SU-DHL-6 (cell line): ENCODE measurements around the gene MYO15B.

ENCODE experiments used
- H2AFZ ChIP-seq: fragments of 200-600 bp; sonication (generic); 2 replicates; pipeline ENCODE4 v1.6.1; 2014; ENCODE audit warnings: low read depth, mild to moderate bottlenecking, moderate library complexity, mixed read lengths, antibody characterized with exemption, low read length; ENCODE audit not compliant: severe bottlenecking
- H3F3A ChIP-seq: fragments of 200-600 bp; shearing (Covaris generic); 2 replicates; pipeline ENCODE4 v1.6.0; 2016; ENCODE audit warnings: antibody characterized with exemption, mild to moderate bottlenecking; ENCODE audit not compliant: insufficient read depth
- H3K27ac ChIP-seq: fragments of 200-600 bp; sonication (generic); 2 replicates; pipeline ENCODE4 v1.5.1; 2016; ENCODE audit warnings: low read depth, mild to moderate bottlenecking, low read length, moderate library complexity, mixed read lengths
- H3K27me3 ChIP-seq: fragments of 200-600 bp; sonication (generic), shearing (Covaris generic); 2 replicates; pipeline ENCODE4 v1.6.0; 2014; ENCODE audit warnings: mild to moderate bottlenecking, low read length
- H3K36me3 ChIP-seq: fragments of 200-600 bp; sonication (generic); 2 replicates; pipeline ENCODE4 v1.6.1; 2014; ENCODE audit warnings: mild to moderate bottlenecking, low read length, mixed read lengths
- H3K4me2 ChIP-seq: fragments of 300-600, 200-600 bp; shearing (Covaris generic), sonication (generic); 2 replicates; pipeline ENCODE4 v1.6.0; 2014; ENCODE audit warnings: low read length, low read depth, mild to moderate bottlenecking; ENCODE audit not compliant: poor library complexity, severe bottlenecking
- H3K4me3 ChIP-seq: fragments of 200-600 bp; sonication (generic); 2 replicates; pipeline ENCODE4 v1.5.1; 2014; ENCODE audit warnings: antibody characterized with exemption, low read length, mild to moderate bottlenecking, mixed read lengths; ENCODE audit not compliant: insufficient read depth, poor library complexity, severe bottlenecking
- H3K79me2 ChIP-seq: fragments of 200-600 bp; sonication (generic); 2 replicates; pipeline ENCODE4 v1.6.1; 2014; ENCODE audit warnings: mild to moderate bottlenecking, low read length, moderate library complexity; ENCODE audit not compliant: insufficient read depth
- H3K9ac ChIP-seq: fragments of 200-600 bp; sonication (generic); 2 replicates; pipeline ENCODE4 v1.7.0; 2014; ENCODE audit warnings: mild to moderate bottlenecking, low read length
- H3K9me2 ChIP-seq: fragments of 200-600 bp; sonication (generic); replicated peaks from 2 replicates; pipeline ENCODE4 v1.6.1; 2014; ENCODE audit warnings: low read length; ENCODE audit not compliant: insufficient read depth
- H3K9me3 ChIP-seq: fragments of 200-600 bp; sonication (generic); 2 replicates; pipeline ENCODE4 v1.6.1; 2014; ENCODE audit warnings: low read length, mixed read lengths; ENCODE audit not compliant: insufficient read depth
- H4K20me1 ChIP-seq: fragments of 200-600 bp; sonication (generic); 2 replicates; pipeline ENCODE4 v1.6.1; 2014; ENCODE audit warnings: low read depth, mild to moderate bottlenecking, antibody characterized with exemption, low read length, moderate library complexity, mixed read lengths
- CTCF ChIP-seq: fragments of 200-600 bp; sonication (generic); IDR thresholded peaks from one replicate; pipeline ENCODE4 v1.5.1; 2017; ENCODE audit warnings: antibody characterized with exemption, mild to moderate bottlenecking, low read length, moderate library complexity; ENCODE audit not compliant: insufficient read depth, poor library complexity, severe bottlenecking
- EZH2phosphoT487 ChIP-seq: fragments of 200-600 bp; sonication (generic), shearing (Covaris generic); conservative IDR thresholded peaks from 2 replicates; pipeline ENCODE4 v1.6.1; 2018; ENCODE audit warnings: mild to moderate bottlenecking, antibody characterized with exemption, low read length, moderate library complexity, mixed read lengths

The MYO15B gene

DNA sequence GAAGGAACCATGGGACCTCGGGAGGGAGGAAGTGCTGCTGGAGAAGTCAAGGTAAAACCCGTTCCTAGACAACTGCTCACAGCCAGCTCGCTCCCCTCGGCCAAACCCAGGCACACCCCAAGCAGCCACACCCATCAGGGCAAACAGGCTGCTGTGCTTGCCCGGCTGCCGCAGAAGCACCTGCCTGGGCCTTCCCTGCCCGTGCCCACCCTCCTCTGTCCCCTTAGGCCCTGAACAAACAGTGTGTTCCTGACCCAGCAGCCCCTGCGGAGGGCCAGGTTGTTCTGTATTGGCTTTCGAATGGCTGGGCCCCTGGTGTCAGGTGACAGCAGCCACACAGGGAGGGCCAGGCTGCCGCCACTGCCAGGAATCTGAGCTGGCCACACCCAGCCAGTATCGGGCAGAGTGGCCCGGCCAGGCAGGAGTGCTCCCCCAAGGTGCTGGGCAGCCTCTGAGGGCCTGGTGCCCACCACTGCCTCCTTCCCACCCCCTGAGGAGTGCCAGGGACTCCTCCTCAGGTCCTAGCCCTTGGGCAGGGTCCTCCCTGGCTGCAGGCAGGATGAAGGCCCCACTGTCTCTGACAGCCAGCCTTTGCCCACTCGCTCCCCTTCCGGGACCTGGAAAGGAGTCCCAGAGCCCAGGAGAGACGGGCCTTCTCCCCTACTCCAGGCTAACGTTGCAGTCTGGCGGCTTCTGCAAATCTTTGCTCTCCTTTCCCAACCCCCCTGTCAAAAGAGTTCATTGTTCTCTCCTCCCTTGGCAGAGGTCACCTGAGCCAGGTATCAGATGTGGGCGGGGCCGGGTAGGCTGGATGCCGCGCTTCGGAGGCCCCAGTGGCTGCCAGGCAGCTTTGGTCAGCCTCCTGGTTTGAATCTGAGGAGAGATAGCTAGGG, 38.1 kb upstream of the MYO15B start:
- H3K79me2 ChIP-seq = no peaks in the 10 kb centered on the region
- H3K36me3 ChIP-seq = no peaks in the 10 kb centered on the region
- no peak overlapping the region for H3K9ac ChIP-seq

DNA sequence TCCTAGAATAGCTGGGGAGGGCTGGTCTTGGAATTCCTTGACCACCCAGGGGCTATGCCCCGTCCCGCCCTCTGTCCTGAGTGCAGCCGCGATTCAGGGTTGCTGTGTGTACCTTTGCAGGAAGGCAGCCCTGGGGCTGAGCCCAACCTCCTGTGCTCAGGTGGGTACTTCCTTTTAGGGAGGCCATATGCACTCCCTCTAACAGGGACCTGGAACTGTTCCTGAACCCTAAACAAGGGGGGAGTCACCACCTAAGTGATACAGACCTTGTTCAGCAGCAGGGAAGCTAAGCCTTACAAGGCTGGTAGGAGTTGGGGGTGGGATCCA, 37.5 kb upstream of the MYO15B start:
- no peak overlapping the region for H3K4me2 ChIP-seq

More for the DNA sequence above, 38.1 kb upstream of the MYO15B start:
- no peak for TF ChIP-seq EZH2phosphoT487
- TF ChIP-seq CTCF = no peak
- Histone ChIP-seq H3K9me2 (no peaks in the 10 kb centered on the region), H2AFZ (no peak overlapping the region), H3K9me3 (no peaks in the 10 kb centered on the region), H3K4me3 (no peak overlapping the region), H3K4me2 (no peak overlapping the region), H3K27me3 (no peaks in the 10 kb centered on the region), H4K20me1 (no peaks in the 10 kb centered on the region), H3F3A (no peaks in the 10 kb centered on the region), H3K27ac (no peak overlapping the region)

GRCh38 chr17:75551266-75551665, 36.3 kb upstream of the MYO15B start:
- Histone ChIP-seq H3K36me3 (no peaks in the 10 kb centered on the region), H3K27ac (no peak overlapping the region), H3K79me2 (no peaks in the 10 kb centered on the region), H2AFZ (no peak overlapping the region), H3K27me3 (no peaks in the 10 kb centered on the region), H3K4me3 (no peak overlapping the region), H3K4me2 (no peak overlapping the region), H4K20me1 (no peaks in the 10 kb centered on the region), H3F3A (no peaks in the 10 kb centered on the region), H3K9ac (no peak overlapping the region), H3K9me3 (no peaks in the 10 kb centered on the region), H3K9me2 (no peaks in the 10 kb centered on the region)
- TF ChIP-seq CTCF = no peak
- no peak for TF ChIP-seq EZH2phosphoT487

More for the DNA sequence above, 37.5 kb upstream of the MYO15B start:
- TF ChIP-seq EZH2phosphoT487 (no peak), CTCF (no peak)
- Histone ChIP-seq H3F3A (no peaks in the 10 kb centered on the region), H3K79me2 (no peaks in the 10 kb centered on the region), H3K27me3 (no peaks in the 10 kb centered on the region), H3K4me3 (no peak overlapping the region), H3K36me3 (no peaks in the 10 kb centered on the region), H3K9me3 (no peaks in the 10 kb centered on the region), H4K20me1 (no peaks in the 10 kb centered on the region), H3K9ac (no peak overlapping the region), H2AFZ (no peak overlapping the region), H3K9me2 (no peaks in the 10 kb centered on the region), H3K27ac (no peak overlapping the region)
